Measurements from ENCODE around the gene C1orf21. TPM values are rescaled to one million over a fixed set of nuclear protein-coding genes. Genes with fewer than 3 reads are reported as not detected.

C1orf21 gene
- total and polyA plus RNA-seq, 2 donors, result 13.6 to 42.7 TPM

DNA sequence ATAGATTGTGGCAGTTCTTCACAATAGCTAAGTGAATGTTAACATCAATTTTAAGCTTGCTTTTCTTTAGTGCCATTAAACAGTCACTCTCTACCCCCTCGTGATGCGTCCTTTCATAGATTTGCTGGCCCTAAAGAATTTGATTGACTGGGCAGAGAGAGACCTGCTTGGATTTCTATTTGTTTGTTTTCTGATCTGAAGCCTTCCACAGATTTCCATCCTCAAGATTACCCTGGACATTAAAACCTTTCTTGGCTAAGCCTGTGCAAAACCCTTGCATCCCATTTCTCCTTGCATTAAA, 17.8 kb downstream of the C1orf21 start:
- WGBS, result 98% methylated on average over 2 of the region's 2 CpGs
- Histone ChIP-seq H3K36me3 (ENCODE audit: control insufficient read depth in 2 of 2, insufficient read depth in 2 of 2, low read length in 1 of 2) (no peaks in the 10 kb centered on the region), H3K9me3 (ENCODE audit: control insufficient read depth in 2 of 2, insufficient read depth in 1 of 2, low read length in 1 of 2) (no peaks in the 10 kb centered on the region), H3K27ac (ENCODE audit: low read depth in 1 of 2, low read length in 1 of 2) (no peak overlapping the region), H3K27me3 (ENCODE audit: control insufficient read depth in 2 of 2, insufficient read depth in 1 of 2, low read length in 1 of 2) (no peaks in the 10 kb centered on the region), H3K4me1 (ENCODE audit: control insufficient read depth in 2 of 2, insufficient read depth in 2 of 2, low read length in 2 of 2) (no peaks in the 10 kb centered on the region), H3K4me3 (ENCODE audit: low read length in 2 of 2) (no peak overlapping the region)
- no peak for DNase-seq (ENCODE audit: low read depth in 6 of 9, low spot score in 9 of 9)

DNA sequence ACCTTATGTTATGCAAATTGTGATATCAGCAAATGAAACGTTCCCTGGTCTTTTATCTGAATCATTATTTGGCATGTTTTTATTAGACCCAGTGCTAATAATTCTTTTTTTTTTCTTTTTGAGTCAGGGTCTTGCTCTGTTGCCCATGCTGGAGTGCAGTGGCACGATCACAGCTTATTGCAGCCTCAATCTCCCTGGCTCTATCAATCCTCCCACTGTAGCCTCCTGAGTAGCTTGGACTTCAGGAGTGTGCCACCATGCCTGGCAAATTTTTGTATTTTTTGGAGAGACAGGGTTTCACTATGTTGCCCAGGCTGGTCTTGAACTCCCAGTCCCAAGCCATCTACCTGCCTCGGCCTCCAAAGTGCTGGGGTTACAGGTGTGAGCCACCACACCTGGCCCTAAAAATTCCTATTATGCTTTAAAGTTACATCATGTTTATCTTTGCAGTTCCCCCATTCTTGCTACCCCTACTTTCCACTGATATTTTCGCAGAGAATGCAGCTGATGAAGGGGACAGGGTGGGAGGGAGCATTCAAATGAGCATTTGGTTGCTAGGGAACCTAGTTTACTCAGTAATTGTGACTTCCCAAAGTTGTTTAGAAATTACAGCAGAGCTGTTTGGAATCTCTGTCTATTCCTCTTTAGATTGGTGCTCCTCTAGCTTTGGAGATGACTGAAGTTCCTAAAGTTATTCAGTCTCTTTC, 18.4 kb downstream of the C1orf21 start:
- Histone ChIP-seq H3K4me1 (ENCODE audit: control insufficient read depth in 2 of 2, insufficient read depth in 2 of 2, low read length in 2 of 2) (no peaks in the 10 kb centered on the region), H3K9me3 (ENCODE audit: control insufficient read depth in 2 of 2, insufficient read depth in 1 of 2, low read length in 1 of 2) (no peaks in the 10 kb centered on the region), H3K27me3 (ENCODE audit: control insufficient read depth in 2 of 2, insufficient read depth in 1 of 2, low read length in 1 of 2) (no peaks in the 10 kb centered on the region), H3K36me3 (ENCODE audit: control insufficient read depth in 2 of 2, insufficient read depth in 2 of 2, low read length in 1 of 2) (no peaks in the 10 kb centered on the region), H3K4me3 (ENCODE audit: low read length in 2 of 2) (no peak overlapping the region), H3K27ac (ENCODE audit: low read depth in 1 of 2, low read length in 1 of 2) (no peak overlapping the region)
- DNase-seq (ENCODE audit: low read depth in 6 of 9, low spot score in 9 of 9), result no peak
- WGBS, result 92% methylated on average over 4 of the region's 4 CpGs

DNA sequence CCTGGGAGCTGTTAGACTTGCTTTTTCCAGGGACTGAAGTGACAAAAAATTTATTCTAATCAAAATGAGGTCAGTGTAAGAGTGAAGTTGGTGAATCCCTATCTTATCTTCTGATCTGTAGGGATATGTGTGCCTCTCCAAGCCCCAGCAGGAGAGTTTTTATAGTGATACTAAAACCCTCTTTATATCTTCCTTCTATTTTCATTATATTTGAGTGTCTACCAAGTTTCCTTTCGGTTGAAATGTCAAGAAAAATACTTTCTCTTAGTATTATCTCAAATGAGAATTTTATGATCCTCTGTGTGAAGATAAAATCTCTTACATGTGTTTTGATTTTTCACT, 18.9 kb downstream of the C1orf21 start:
- no peak for DNase-seq (ENCODE audit: low read depth in 6 of 9, low spot score in 9 of 9)
- no peaks in the 10 kb centered on the region for H3K4me1 ChIP-seq (ENCODE audit: control insufficient read depth in 2 of 2, insufficient read depth in 2 of 2, low read length in 2 of 2)
- no peak overlapping the region for H3K27ac ChIP-seq (ENCODE audit: low read depth in 1 of 2, low read length in 1 of 2)
- 92% methylated on average over 1 of the region's 1 CpG for WGBS
- H3K9me3 ChIP-seq (ENCODE audit: control insufficient read depth in 2 of 2, insufficient read depth in 1 of 2, low read length in 1 of 2), result no peaks in the 10 kb centered on the region
- H3K4me3 ChIP-seq (ENCODE audit: low read length in 2 of 2), result no peak overlapping the region
- no peaks in the 10 kb centered on the region for H3K36me3 ChIP-seq (ENCODE audit: control insufficient read depth in 2 of 2, insufficient read depth in 2 of 2, low read length in 1 of 2)
- no peaks in the 10 kb centered on the region for H3K27me3 ChIP-seq (ENCODE audit: control insufficient read depth in 2 of 2, insufficient read depth in 1 of 2, low read length in 1 of 2)

DNA sequence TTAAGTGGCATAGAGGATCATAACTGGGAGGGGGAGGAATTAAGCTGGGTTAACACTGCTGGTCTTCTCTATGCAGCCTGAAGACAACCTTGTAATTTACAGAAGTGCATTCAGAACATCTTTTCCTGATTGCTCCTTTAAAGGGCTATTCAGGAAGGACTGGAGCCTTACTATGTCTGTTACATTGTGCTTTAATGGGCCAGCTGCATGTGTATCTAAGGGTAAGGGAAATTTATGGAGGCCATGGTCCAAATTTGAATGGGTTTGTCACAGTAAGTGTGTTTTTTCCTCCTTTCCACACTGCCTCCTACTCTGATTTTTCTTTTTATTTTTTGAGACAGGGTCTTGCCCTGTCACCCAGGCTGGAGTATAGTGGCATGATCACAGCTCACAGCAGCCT, 19.6 kb downstream of the C1orf21 start:
- Histone ChIP-seq H3K4me1 (ENCODE audit: control insufficient read depth in 2 of 2, insufficient read depth in 2 of 2, low read length in 2 of 2) (no peaks in the 10 kb centered on the region), H3K36me3 (ENCODE audit: control insufficient read depth in 2 of 2, insufficient read depth in 2 of 2, low read length in 1 of 2) (no peaks in the 10 kb centered on the region), H3K9me3 (ENCODE audit: control insufficient read depth in 2 of 2, insufficient read depth in 1 of 2, low read length in 1 of 2) (no peaks in the 10 kb centered on the region), H3K4me3 (ENCODE audit: low read length in 2 of 2) (no peak overlapping the region), H3K27me3 (ENCODE audit: control insufficient read depth in 2 of 2, insufficient read depth in 1 of 2, low read length in 1 of 2) (no peaks in the 10 kb centered on the region), H3K27ac (ENCODE audit: low read depth in 1 of 2, low read length in 1 of 2) (no peak overlapping the region)
- no peak for DNase-seq (ENCODE audit: low read depth in 6 of 9, low spot score in 9 of 9)

DNA sequence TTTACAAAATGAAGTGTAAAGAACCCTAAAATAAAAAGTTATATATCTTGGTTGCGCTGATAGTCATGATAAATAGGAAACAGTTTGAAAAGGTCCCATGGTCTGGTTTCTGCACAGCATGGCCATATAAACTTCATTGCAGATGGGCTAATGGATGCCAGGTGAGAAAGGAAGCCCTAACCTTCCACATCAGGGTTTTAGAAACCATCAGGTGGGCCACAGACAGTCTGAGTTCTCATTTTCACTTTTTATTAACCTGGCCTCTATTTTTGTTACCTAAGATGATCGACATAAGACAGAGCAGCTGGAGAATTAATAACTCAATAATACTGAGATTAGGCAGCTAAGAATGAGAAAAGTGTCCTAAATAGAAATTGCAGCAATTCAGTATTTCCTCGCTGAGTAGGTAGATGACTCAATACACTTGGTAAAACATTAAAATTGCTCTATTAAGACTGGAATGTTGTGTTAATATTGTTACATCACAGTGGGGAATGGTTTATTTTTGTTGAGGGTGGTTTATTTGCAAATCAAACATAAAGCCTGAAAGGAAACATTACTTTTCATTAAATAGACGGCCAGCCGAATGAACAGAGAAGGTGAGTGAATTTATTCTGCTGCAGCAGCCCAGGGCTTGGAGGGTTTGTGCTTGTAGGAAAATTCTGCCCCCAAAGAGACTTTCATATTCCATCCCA, 21.1 kb downstream of the C1orf21 start:
- no peaks in the 10 kb centered on the region for H3K27me3 ChIP-seq (ENCODE audit: control insufficient read depth in 2 of 2, insufficient read depth in 1 of 2, low read length in 1 of 2)
- no peak overlapping the region for H3K27ac ChIP-seq (ENCODE audit: low read depth in 1 of 2, low read length in 1 of 2)
- DNase-seq (ENCODE audit: low read depth in 6 of 9, low spot score in 9 of 9), result no peak
- H3K4me3 ChIP-seq (ENCODE audit: low read length in 2 of 2), result no peak overlapping the region
- no peaks in the 10 kb centered on the region for H3K36me3 ChIP-seq (ENCODE audit: control insufficient read depth in 2 of 2, insufficient read depth in 2 of 2, low read length in 1 of 2)
- H3K9me3 ChIP-seq (ENCODE audit: control insufficient read depth in 2 of 2, insufficient read depth in 1 of 2, low read length in 1 of 2), result no peaks in the 10 kb centered on the region
- H3K4me1 ChIP-seq (ENCODE audit: control insufficient read depth in 2 of 2, insufficient read depth in 2 of 2, low read length in 2 of 2), result no peaks in the 10 kb centered on the region
- WGBS, result 95% methylated on average over 5 of the region's 5 CpGs

DNA sequence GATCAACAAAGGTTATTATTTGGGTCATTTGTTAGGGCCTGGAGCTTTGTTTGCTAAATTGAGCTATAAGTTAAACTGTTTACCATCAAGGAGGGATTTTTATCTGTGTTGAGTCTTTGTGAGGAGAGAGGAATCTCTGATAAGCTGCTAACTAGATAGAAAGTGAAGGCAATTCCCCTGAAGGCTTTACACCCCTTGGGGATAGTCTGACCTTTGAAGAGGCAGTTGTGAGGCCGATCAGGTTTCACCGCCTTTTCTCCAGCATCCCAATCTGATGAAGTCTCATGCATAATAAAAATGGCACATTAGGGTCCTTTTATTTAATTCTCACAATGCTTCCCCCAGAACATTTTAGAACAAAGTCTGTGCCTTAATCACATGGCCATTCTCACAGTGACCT, 21.8 kb downstream of the C1orf21 start:
- Histone ChIP-seq H3K27me3 (ENCODE audit: control insufficient read depth in 2 of 2, insufficient read depth in 1 of 2, low read length in 1 of 2) (no peaks in the 10 kb centered on the region), H3K36me3 (ENCODE audit: control insufficient read depth in 2 of 2, insufficient read depth in 2 of 2, low read length in 1 of 2) (no peaks in the 10 kb centered on the region), H3K27ac (ENCODE audit: low read depth in 1 of 2, low read length in 1 of 2) (no peak overlapping the region), H3K4me1 (ENCODE audit: control insufficient read depth in 2 of 2, insufficient read depth in 2 of 2, low read length in 2 of 2) (no peaks in the 10 kb centered on the region), H3K9me3 (ENCODE audit: control insufficient read depth in 2 of 2, insufficient read depth in 1 of 2, low read length in 1 of 2) (no peaks in the 10 kb centered on the region), H3K4me3 (ENCODE audit: low read length in 2 of 2) (no peak overlapping the region)
- WGBS, result 98% methylated on average over 2 of the region's 2 CpGs
- no peak for DNase-seq (ENCODE audit: low read depth in 6 of 9, low spot score in 9 of 9)

DNA sequence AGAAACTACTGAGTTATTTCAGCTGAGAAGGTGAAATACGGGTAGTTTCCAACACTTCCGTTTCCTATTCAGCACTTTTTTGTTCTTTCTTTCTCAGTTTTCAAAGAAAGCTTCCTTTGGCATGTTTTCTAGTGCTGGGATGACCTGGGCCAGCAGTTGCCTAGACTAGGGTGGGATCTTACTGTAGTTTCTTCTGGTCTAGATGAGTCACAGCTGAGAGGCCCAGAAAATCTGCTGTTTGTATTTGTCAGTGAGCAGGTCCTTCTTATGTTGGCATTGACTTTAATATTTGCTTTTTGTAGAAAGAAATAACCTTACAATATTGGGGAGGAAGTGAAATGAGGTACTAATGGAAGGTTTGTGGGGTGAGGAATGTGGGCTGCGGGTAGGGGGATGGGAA, 22.2 kb downstream of the C1orf21 start:
- Histone ChIP-seq H3K4me3 (ENCODE audit: low read length in 2 of 2) (no peak overlapping the region), H3K36me3 (ENCODE audit: control insufficient read depth in 2 of 2, insufficient read depth in 2 of 2, low read length in 1 of 2) (no peaks in the 10 kb centered on the region), H3K27me3 (ENCODE audit: control insufficient read depth in 2 of 2, insufficient read depth in 1 of 2, low read length in 1 of 2) (no peaks in the 10 kb centered on the region), H3K27ac (ENCODE audit: low read depth in 1 of 2, low read length in 1 of 2) (no peak overlapping the region), H3K4me1 (ENCODE audit: control insufficient read depth in 2 of 2, insufficient read depth in 2 of 2, low read length in 2 of 2) (no peaks in the 10 kb centered on the region), H3K9me3 (ENCODE audit: control insufficient read depth in 2 of 2, insufficient read depth in 1 of 2, low read length in 1 of 2) (no peaks in the 10 kb centered on the region)
- DNase-seq (ENCODE audit: low read depth in 6 of 9, low spot score in 9 of 9), result no peak
- 65% methylated on average over 3 of the region's 3 CpGs for WGBS

DNA sequence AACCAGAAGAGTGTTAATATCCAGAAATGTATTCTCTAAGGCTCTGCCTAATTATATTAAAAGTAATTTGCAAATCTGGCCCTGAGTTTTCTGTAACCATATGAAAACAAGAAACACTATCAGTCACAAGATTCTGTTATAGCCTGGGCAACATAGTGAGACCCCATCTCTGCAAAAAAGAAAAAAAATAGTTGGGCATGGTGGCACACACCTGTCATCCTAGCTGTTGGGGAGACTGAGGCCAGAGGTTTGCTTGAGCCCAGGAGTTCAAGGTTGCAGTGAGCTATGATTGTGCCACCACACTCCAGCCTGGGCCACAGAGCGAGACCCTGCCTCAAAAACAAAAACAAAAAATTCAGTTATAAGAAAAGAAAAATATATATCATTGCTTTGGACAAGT, 25.6 kb downstream of the C1orf21 start:
- 100% methylated on average over 1 of the region's 1 CpG for WGBS
- H3K4me1 ChIP-seq (ENCODE audit: control insufficient read depth in 2 of 2, insufficient read depth in 2 of 2, low read length in 2 of 2), result no peaks in the 10 kb centered on the region

DNA sequence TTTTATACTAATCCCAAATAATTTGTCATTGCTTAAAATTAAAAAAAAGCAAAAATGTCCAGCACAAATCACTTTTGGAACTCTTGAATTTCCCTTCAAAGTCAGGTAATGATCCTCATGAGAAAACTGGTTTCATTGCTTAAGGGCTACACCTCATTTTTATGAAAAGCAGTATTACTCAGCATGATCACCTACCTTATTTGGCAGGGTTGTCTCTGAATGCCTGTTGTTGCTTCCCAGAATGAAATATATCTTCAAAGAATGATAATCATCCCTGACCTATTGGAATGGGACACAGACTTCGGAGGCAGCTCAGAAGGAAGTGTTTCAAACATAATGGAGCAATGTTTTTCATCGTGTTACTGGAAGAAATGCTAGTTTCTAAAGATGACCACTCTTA, 29.7 kb downstream of the C1orf21 start:
- no peaks in the 10 kb centered on the region for H3K27me3 ChIP-seq (ENCODE audit: control insufficient read depth in 2 of 2, insufficient read depth in 1 of 2, low read length in 1 of 2)
- no peaks in the 10 kb centered on the region for H3K9me3 ChIP-seq (ENCODE audit: control insufficient read depth in 2 of 2, insufficient read depth in 1 of 2, low read length in 1 of 2)
- H3K36me3 ChIP-seq (ENCODE audit: control insufficient read depth in 2 of 2, insufficient read depth in 2 of 2, low read length in 1 of 2), result no peaks in the 10 kb centered on the region
- H3K4me1 ChIP-seq (ENCODE audit: control insufficient read depth in 2 of 2, insufficient read depth in 2 of 2, low read length in 2 of 2), result no peaks in the 10 kb centered on the region
- no peak overlapping the region for H3K27ac ChIP-seq (ENCODE audit: low read depth in 1 of 2, low read length in 1 of 2)
- WGBS, result 48% methylated on average over 2 of the region's 2 CpGs
- no peak overlapping the region for H3K4me3 ChIP-seq (ENCODE audit: low read length in 2 of 2)
- DNase-seq (ENCODE audit: low read depth in 6 of 9, low spot score in 9 of 9), result no peak

More for the DNA sequence above, 25.6 kb downstream of the C1orf21 start:
- Histone ChIP-seq H3K9me3 (ENCODE audit: control insufficient read depth in 2 of 2, insufficient read depth in 1 of 2, low read length in 1 of 2) (no peaks in the 10 kb centered on the region), H3K27ac (ENCODE audit: low read depth in 1 of 2, low read length in 1 of 2) (no peak overlapping the region), H3K36me3 (ENCODE audit: control insufficient read depth in 2 of 2, insufficient read depth in 2 of 2, low read length in 1 of 2) (no peaks in the 10 kb centered on the region), H3K4me3 (ENCODE audit: low read length in 2 of 2) (no peak overlapping the region), H3K27me3 (ENCODE audit: control insufficient read depth in 2 of 2, insufficient read depth in 1 of 2, low read length in 1 of 2) (no peaks in the 10 kb centered on the region)
- no peak for DNase-seq (ENCODE audit: low read depth in 6 of 9, low spot score in 9 of 9)
